A549 (cell line): Measurements from ENCODE around the gene TSPAN15. TPM values are rescaled to one million over a fixed set of nuclear protein-coding genes. Genes with fewer than 3 reads are reported as not detected.
A peak's percentile ranks its signal among the peaks of the same experiment; 100 is the strongest.

ENCODE experiments used
- ATOH8 ChIP-seq: fragments of 250-450 bp; sonication (Bioruptor Pico); IDR thresholded peaks from 2 replicates; pipeline ENCODE4 v1.5.0; 2020; ENCODE audit warnings: low read depth, mild to moderate bottlenecking, moderate library complexity
- CBX8 ChIP-seq: fragments of 200-600 bp; sonication (generic); IDR thresholded peaks from 2 replicates; pipeline ENCODE4 v1.6.1; 2016
- CHD2 ChIP-seq: fragments of 150-350 bp; IDR thresholded peaks from 2 replicates; pipeline ENCODE4 v1.6.1; 2014; ENCODE audit warnings: low read length; ENCODE audit not compliant: partially characterized antibody
- CHD4 ChIP-seq: fragments of 200-600 bp; sonication (generic); IDR thresholded peaks from 2 replicates; pipeline ENCODE4 v1.6.1; 2016; ENCODE audit warnings: antibody characterized with exemption, mild to moderate bottlenecking, borderline replicate concordance
- EHF ChIP-seq: fragments of 250-450 bp; sonication (Bioruptor Pico); IDR thresholded peaks from 2 replicates; pipeline ENCODE4 v1.5.0; 2020; ENCODE audit warnings: mild to moderate bottlenecking
- EHMT2 ChIP-seq: fragments of 200-600 bp; sonication (generic); IDR thresholded peaks from 2 replicates; pipeline ENCODE4 v1.6.1; 2016; ENCODE audit warnings: antibody characterized with exemption, low read depth, mild to moderate bottlenecking, moderate library complexity
- ESRRA ChIP-seq: fragments of 150-350 bp; IDR thresholded peaks from 2 replicates; pipeline ENCODE4 v1.6.1; 2014; ENCODE audit warnings: mild to moderate bottlenecking, low read length, borderline replicate concordance
- FOSB ChIP-seq: fragments of 250-450 bp; sonication (Bioruptor Pico); IDR thresholded peaks from 2 replicates; pipeline ENCODE4 v1.5.0; 2020; ENCODE audit warnings: mild to moderate bottlenecking, moderate library complexity
- FOSL2 ChIP-seq, 2 experiments: fragments of 450-650 bp in 1 of 2; fragments of >200 bp in 1 of 2; sonication (Bioruptor Twin) in 1 of 2; formaldehyde crosslinking; IDR thresholded peaks; 2 replicates each; pipeline versions ENCODE4 v1.5.0 to v1.6.1; 2016 to 2020; ENCODE audit warnings: mild to moderate bottlenecking in 1 of 2, moderate library complexity in 1 of 2
- GATA3 ChIP-seq: IDR thresholded peaks from 2 replicates; pipeline ENCODE4 v1.6.1; 2012; ENCODE audit warnings: borderline replicate concordance
- HEYL ChIP-seq: fragments of 250-450 bp; sonication (Bioruptor Pico); IDR thresholded peaks from 2 replicates; pipeline ENCODE4 v1.8.0; 2021; ENCODE audit warnings: mild to moderate bottlenecking, moderate library complexity
- HMGXB4 ChIP-seq: fragments of 250-450 bp; sonication (Bioruptor Pico); IDR thresholded peaks from 2 replicates; pipeline ENCODE4 v1.5.0; 2021; ENCODE audit warnings: mild to moderate bottlenecking, moderate library complexity, borderline replicate concordance
- HOXA7 ChIP-seq: fragments of 250-450 bp; sonication (Bioruptor Pico); IDR thresholded peaks from 2 replicates; pipeline ENCODE4 v1.5.0; 2020; ENCODE audit warnings: mild to moderate bottlenecking, moderate library complexity
- HOXB13 ChIP-seq: fragments of 250-450 bp; sonication (Bioruptor Pico); IDR thresholded peaks from 2 replicates; pipeline ENCODE4 v1.5.0; 2020; ENCODE audit warnings: low read depth, mild to moderate bottlenecking, moderate library complexity
- JUN ChIP-seq, 2 experiments: fragments of >200 bp; sonication (Bioruptor Twin); formaldehyde crosslinking; IDR thresholded peaks; 2 replicates in 1 of 2; 3 replicates in 1 of 2; pipeline ENCODE4 v1.6.1; 2016 to 2017
- KDM1A ChIP-seq: fragments of 200-600 bp; sonication (generic); IDR thresholded peaks from 2 replicates; pipeline ENCODE4 v1.6.1; 2016; ENCODE audit warnings: low read depth, mild to moderate bottlenecking
- KDM5A ChIP-seq: fragments of 200-600 bp; sonication (generic); IDR thresholded peaks from 2 replicates; pipeline ENCODE4 v1.6.1; 2016; ENCODE audit warnings: antibody characterized with exemption, mild to moderate bottlenecking
- MAFK ChIP-seq: fragments of 450-650 bp; IDR thresholded peaks from 2 replicates; pipeline ENCODE4 v1.6.1; 2014; ENCODE audit not compliant: partially characterized antibody
- MAX ChIP-seq: IDR thresholded peaks from 2 replicates; pipeline ENCODE4 v1.6.1; 2012
- MAZ ChIP-seq: fragments of 150-350 bp; IDR thresholded peaks from 2 replicates; pipeline ENCODE4 v1.6.1; 2014; ENCODE audit warnings: antibody characterized with exemption, low read depth, low read length, borderline replicate concordance
- NFE2L2 ChIP-seq: fragments of 150-350 bp; conservative IDR thresholded peaks from 2 replicates; pipeline ENCODE4 v1.6.1; 2014; ENCODE audit warnings: low read length
- NPAS2 ChIP-seq: fragments of 250-450 bp; sonication (Bioruptor Pico); IDR thresholded peaks from 2 replicates; pipeline ENCODE4 v1.8.0; 2022; ENCODE audit warnings: mild to moderate bottlenecking, moderate library complexity, borderline replicate concordance
- PBX3 ChIP-seq: IDR thresholded peaks from 2 replicates; pipeline ENCODE4 v1.6.1; 2012
- PHF8 ChIP-seq: fragments of 200-600 bp; sonication (generic); IDR thresholded peaks from 2 replicates; pipeline ENCODE4 v1.6.1; 2016; ENCODE audit warnings: low read depth, mild to moderate bottlenecking, antibody characterized with exemption, moderate library complexity, borderline replicate concordance
- POLR2AphosphoS2 ChIP-seq: conservative IDR thresholded peaks from 2 replicates; pipeline ENCODE4 v1.6.1; 2012; ENCODE audit warnings: low read length, improper control_type of control experiment, inconsistent platforms
- RAD21 ChIP-seq, 2 experiments: fragments of >200 bp in 1 of 2; sonication (Bioruptor Twin) in 1 of 2; formaldehyde crosslinking in 1 of 2; IDR thresholded peaks in 1 of 2; conservative IDR thresholded peaks in 1 of 2; 2 replicates in 1 of 2; 3 replicates in 1 of 2; pipeline ENCODE4 v1.6.1; 2012 to 2018; ENCODE audit warnings: inconsistent platforms in 1 of 2
- RCOR1 ChIP-seq: fragments of 150-350 bp; IDR thresholded peaks from 2 replicates; pipeline ENCODE4 v1.6.1; 2014; ENCODE audit warnings: antibody characterized with exemption, low read length, low read depth
- REST ChIP-seq: fragments of 200-600 bp; sonication (generic); IDR thresholded peaks from 2 replicates; pipeline ENCODE4 v1.6.1; 2016; ENCODE audit warnings: antibody characterized with exemption, mild to moderate bottlenecking, moderate library complexity
- RFX5 ChIP-seq: fragments of 450-650 bp; IDR thresholded peaks from 2 replicates; pipeline ENCODE4 v1.7.1; 2014; ENCODE audit warnings: antibody characterized with exemption, mild to moderate bottlenecking, moderate library complexity
- SMC3 ChIP-seq: fragments of >200 bp; sonication (Bioruptor Twin); formaldehyde crosslinking; IDR thresholded peaks from 3 replicates; pipeline ENCODE4 v1.6.1; 2018; ENCODE audit warnings: inconsistent platforms
- TFCP2L1 ChIP-seq: fragments of 250-450 bp; sonication (Bioruptor Pico); IDR thresholded peaks from 2 replicates; pipeline ENCODE4 v1.5.0; 2021; ENCODE audit warnings: mild to moderate bottlenecking
- TP53 ChIP-seq: fragments of 250-450 bp; sonication (Bioruptor Pico); IDR thresholded peaks from 2 replicates; pipeline ENCODE4 v1.5.0; 2021; ENCODE audit warnings: mild to moderate bottlenecking, moderate library complexity
- ZC3H11A ChIP-seq: fragments of 450-650 bp; IDR thresholded peaks from 2 replicates; pipeline ENCODE4 v1.6.1; 2014; ENCODE audit warnings: antibody characterized with exemption, mild to moderate bottlenecking
- ZFP36 ChIP-seq: fragments of 450-650 bp; IDR thresholded peaks from 2 replicates; pipeline ENCODE4 v1.6.1; 2014; ENCODE audit warnings: borderline replicate concordance; ENCODE audit not compliant: partially characterized antibody
- ZSCAN20 ChIP-seq: fragments of 250-450 bp; sonication (Bioruptor Pico); IDR thresholded peaks from 2 replicates; pipeline ENCODE4 v1.8.0; 2022; ENCODE audit warnings: mild to moderate bottlenecking, moderate library complexity
- polyA plus RNA-seq, 4 experiments: library from polyadenylated mRNA; depleted of rRNA in 3 of 4; stranded (reverse); fragments of >200 nt; fragmentation: RNase III in 1 of 4; extraction: RNeasy Plus Mini Kit Qiagen cat#74134 plus additional on column Dnase treatment in 1 of 4; gene quantifications; 2 replicates in 3 of 4; 3 replicates in 1 of 4; pipeline ENCODE4 v1.2.3, GENCODE V29; 2011 to 2017

Gene TSPAN15
- polyA plus RNA-seq, 2 of the 4 experiments (the other 2 are of a cell fraction), result 49.3 to 89.6 TPM

GRCh38 chr10:69408318-69409175 is 42.7 kb upstream of the TSPAN15 start (continued):
- peak in 1 of 2 experiments; percentile 70; a peak in 3 of 5 replicates for TF ChIP-seq JUN (IDR thresholded peaks at IDR 0.05)
- no peak for TF ChIP-seq ZFP36
- TF ChIP-seq RCOR1, result no peak
- peak; percentile 60; the same call in 1 of the 2 replicates for TF ChIP-seq ZSCAN20 (CRISPR knock-in tag)
- peak; percentile 85 for TF ChIP-seq SMC3
- no peak for TF ChIP-seq POLR2AphosphoS2
- peak; percentile 34 to 79 for TF ChIP-seq RAD21 (conservative IDR thresholded peaks at IDR 0.05 in 1 of 2, IDR thresholded peaks at IDR 0.05 in 1 of 2)
- no peak for TF ChIP-seq HOXA7 (CRISPR knock-in tag)
- no peak for TF ChIP-seq NPAS2
- peak; percentile 94 for TF ChIP-seq ATOH8
- TF ChIP-seq MAFK, result no peak
- TF ChIP-seq ESRRA, result no peak
- TF ChIP-seq MAZ, result no peak; the same call in 1 of the 2 replicates
- TF ChIP-seq FOSL2 (IDR thresholded peaks at IDR 0.05), result no peak
- TF ChIP-seq FOSL2 (CRISPR knock-in tag; IDR thresholded peaks at IDR 0.05), result 0 out of 2 replicates have a peak, but pooled peaks have one; percentile 29
- TF ChIP-seq FOSB, result no peak
- peak; percentile 91 for TF ChIP-seq HEYL (CRISPR knock-in tag)
- no peak for TF ChIP-seq PHF8
- no peak for TF ChIP-seq RFX5
- TF ChIP-seq TP53, result peak; percentile 94
- peak; percentile 98 for TF ChIP-seq MAX
- no peak for TF ChIP-seq PBX3
- TF ChIP-seq REST, result no peak; the same call in 1 of the 2 replicates
- no peak for TF ChIP-seq ZC3H11A
- no peak for TF ChIP-seq CHD4
- TF ChIP-seq KDM1A, result no peak
- no peak for TF ChIP-seq CHD2
- peak; percentile 91 for TF ChIP-seq TFCP2L1 (CRISPR knock-in tag)
- TF ChIP-seq CBX8, result no peak
- no peak for TF ChIP-seq GATA3
- TF ChIP-seq HMGXB4 (CRISPR knock-in tag), result peak; percentile 93
- no peak for TF ChIP-seq NFE2L2
- TF ChIP-seq EHF (CRISPR knock-in tag), result peak; percentile 95
- TF ChIP-seq KDM5A, result no peak
- TF ChIP-seq HOXB13, result peak; percentile 98
- TF ChIP-seq EHMT2, result no peak
- TF ChIP-seq, all 56 proteins: peak for 21
